Neural cell (in vitro differentiated cells): ENCODE results near the gene ISCU.
"Not testable (repeated sequence)": the region's sequence is repeated elsewhere in the genome, so short reads cannot be mapped to it uniquely, and the experiment has no call there.

Experiments
- CTCF ChIP-seq: fragments of 450-650 bp; IDR thresholded peaks from 2 replicates; pipeline ENCODE4 v1.5.1; 2014; ENCODE audit warnings: antibody characterized with exemption, mild to moderate bottlenecking, moderate library complexity; ENCODE audit not compliant: poor library complexity, severe bottlenecking
- EP300 ChIP-seq: fragments of 450-650 bp; conservative IDR thresholded peaks from 2 replicates; pipeline ENCODE4 v1.6.1; 2014; ENCODE audit warnings: antibody characterized with exemption, mild to moderate bottlenecking, moderate library complexity; ENCODE audit not compliant: poor library complexity, severe bottlenecking
- EZH2 ChIP-seq: fragments of 200-600, 300-800 bp; shearing (Covaris generic), sonication (generic); IDR thresholded peaks from 2 replicates; pipeline ENCODE4 v1.6.1; 2014; ENCODE audit warnings: antibody characterized with exemption, low read length, borderline replicate concordance, mild to moderate bottlenecking; ENCODE audit not compliant: insufficient read depth, poor library complexity, severe bottlenecking
- MXI1 ChIP-seq: fragments of 450-650 bp; conservative IDR thresholded peaks from 2 replicates; pipeline ENCODE4 v1.6.1; 2014; ENCODE audit warnings: antibody characterized with exemption, mild to moderate bottlenecking; ENCODE audit not compliant: poor library complexity, severe bottlenecking
- POLR2AphosphoS5 ChIP-seq: IDR thresholded peaks from 2 replicates; pipeline ENCODE4 v1.6.1; 2012
- RAD21 ChIP-seq: fragments of 450-650 bp; conservative IDR thresholded peaks from 2 replicates; pipeline ENCODE4 v1.6.1; 2014; ENCODE audit warnings: antibody characterized with exemption, mild to moderate bottlenecking, moderate library complexity
- REST ChIP-seq: IDR thresholded peaks from 2 replicates; pipeline ENCODE4 v1.6.1; 2012; ENCODE audit warnings: borderline replicate concordance
- SMC3 ChIP-seq: fragments of 450-650 bp; conservative IDR thresholded peaks from 2 replicates; pipeline ENCODE4 v1.6.1; 2014; ENCODE audit warnings: antibody characterized with exemption, mild to moderate bottlenecking, moderate library complexity; ENCODE audit not compliant: poor library complexity
- TAF1 ChIP-seq: IDR thresholded peaks from 2 replicates; pipeline ENCODE4 v1.6.1; 2012; ENCODE audit warnings: low read depth

GRCh38 chr12:108618953-108619274 is 56.5 kb downstream of the ISCU start:
- TF ChIP-seq CTCF, POLR2AphosphoS5, RAD21, TAF1, EP300, MXI1, REST, EZH2, SMC3: not testable (repeated sequence)
